Activated CD4-positive, CD25-positive, alpha-beta regulatory T cell treated with anti-CD3 and anti-CD28 coated beads, Interleukin-2, amount 50 U/mL, for 72 hours (primary cell): Measurements from ENCODE around the gene ADRB1.

Experiments used
- DNase-seq: peaks from one replicate; pipeline ENCODE4 v3.0.0; 2021

ADRB1 gene

GRCh38 chr10:114058297-114058696, 14.6 kb downstream of the ADRB1 start:
- DNase-seq = no peak

GRCh38 chr10:114059561-114059960, 15.9 kb downstream of the ADRB1 start:
- DNase-seq = no peak

- no peak for DNase-seq
Observed at GRCh38 chr10:114060456-114060855, 16.8 kb downstream of the ADRB1 start.

DNA sequence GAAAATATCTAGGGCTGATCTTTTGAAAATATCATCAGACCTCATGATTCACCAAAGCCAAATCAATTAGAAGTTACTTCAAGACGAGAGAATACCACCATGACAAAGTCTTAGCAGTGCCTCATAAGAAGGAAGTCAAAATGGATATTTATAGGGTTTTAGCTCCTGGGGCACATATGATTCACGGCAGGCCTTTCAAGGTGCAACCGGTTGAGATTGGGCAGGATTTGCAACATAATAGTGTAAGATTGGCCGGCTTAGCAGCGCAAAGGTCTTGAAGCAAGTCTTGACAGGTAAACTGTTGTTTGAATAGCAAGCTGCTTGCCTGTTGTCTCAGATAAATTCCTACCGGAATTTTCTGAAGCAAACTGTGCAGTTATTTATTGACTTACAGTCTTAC, 17.5 kb downstream of the ADRB1 start:
- DNase-seq = no peak

- no peak for DNase-seq
Observed at GRCh38 chr10:114061789-114062188, 18.1 kb downstream of the ADRB1 start.

DNA sequence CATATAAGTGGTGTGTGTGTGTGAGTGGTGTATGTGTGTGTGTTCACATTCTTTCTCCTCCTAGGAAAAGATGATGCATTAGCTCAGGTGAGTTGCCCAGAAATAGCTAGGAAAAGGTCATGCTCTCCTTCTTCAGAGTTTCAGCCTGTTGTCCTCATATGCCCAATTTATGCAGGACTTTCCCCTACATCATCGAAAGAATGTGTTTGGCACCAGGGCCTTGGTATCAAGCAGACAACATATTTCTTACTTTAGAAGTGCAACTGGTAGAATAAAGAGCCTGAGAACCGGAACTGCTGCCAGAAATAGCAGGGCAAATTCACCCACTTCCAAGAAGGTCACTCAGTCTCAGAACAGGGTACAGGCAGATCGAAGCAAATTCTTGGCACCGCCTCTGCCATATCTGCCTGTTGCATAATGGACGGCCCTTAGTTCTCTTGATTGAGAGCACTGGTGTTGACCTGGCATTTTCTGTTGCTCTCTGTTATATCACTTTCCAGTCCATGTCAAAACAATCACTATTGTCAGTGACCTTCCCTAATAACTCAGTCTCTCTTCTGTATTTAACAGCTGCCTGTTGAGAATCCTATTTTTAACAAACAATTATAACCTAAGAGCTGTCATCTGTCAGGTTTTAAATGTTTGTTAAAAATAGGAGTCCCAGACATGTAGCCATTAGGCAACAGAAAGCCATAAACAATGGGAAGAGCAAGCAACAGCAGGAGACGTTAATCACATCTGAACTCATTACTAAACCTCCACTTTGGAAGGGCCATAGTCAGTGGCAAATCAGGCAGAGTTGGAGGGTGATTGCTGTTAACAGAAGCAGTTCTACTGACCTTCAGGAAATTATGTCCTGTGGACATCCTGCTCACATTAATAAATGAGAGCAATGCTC, 20.7 kb downstream of the ADRB1 start:
- no peak for DNase-seq

- no peak for DNase-seq
Observed at GRCh38 chr10:114065049-114065435, 21.4 kb downstream of the ADRB1 start.

- DNase-seq = no peak
Observed at GRCh38 chr10:114068054-114068707, 24.5 kb downstream of the ADRB1 start.

- no peak for DNase-seq
Observed at GRCh38 chr10:114070710-114071109, 27.0 kb downstream of the ADRB1 start.

DNA sequence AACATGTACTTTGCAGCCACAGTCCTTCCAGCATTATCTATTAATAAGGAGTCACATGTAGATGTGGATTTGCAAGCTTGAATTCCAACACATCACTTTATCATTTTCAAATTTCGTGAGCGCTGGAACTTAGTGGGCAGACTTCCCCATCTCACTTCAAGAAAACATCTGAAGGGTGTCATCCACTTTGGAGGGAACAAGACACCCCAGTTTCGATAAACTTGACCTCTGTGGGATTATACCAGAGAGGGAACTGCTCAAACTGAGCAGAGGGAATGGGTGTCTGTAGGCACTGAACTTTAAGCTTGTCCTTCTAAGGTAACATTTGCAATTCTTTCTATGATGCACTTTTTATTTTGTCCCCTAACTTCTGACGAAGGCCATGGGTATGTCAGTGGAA, 27.5 kb downstream of the ADRB1 start:
- no peak for DNase-seq

DNA sequence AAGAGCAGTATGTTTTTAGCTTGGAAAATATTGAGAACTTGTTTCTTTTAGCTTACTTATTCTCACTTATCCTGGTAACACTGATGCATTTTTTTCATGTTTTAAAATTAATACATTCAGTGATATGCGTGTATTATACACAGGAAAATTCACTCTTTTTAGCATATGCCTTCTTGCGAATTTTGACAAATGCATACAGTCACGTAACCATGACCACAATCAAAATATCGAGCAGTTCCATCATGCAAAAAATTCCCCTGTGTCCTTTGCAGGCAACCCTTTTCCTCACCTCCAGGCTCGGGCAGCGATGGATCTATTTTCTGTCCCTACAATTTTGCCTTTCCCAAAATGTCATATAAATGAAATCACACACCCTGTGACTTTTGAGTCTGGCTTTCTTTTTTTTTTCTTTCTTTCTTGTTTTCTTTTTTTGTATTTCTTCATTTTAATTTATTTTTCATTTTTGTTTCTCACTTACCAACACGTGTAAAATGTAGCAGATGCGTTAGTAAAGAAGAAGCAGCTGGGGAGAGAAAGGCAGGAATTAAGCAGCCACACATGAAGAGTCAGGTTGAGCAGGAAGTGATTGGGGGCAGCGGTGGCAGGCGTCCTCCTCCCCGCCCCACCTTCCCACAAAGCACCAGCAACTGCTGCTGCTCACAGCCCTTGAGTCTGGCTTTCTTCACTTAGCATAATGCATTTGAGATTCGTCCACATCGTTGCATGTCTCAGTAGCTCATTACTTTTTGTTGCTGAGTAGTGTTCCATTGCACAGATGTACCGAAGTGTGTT, 29.9 kb downstream of the ADRB1 start:
- no peak for DNase-seq

GRCh38 chr10:114075093-114075492, 31.4 kb downstream of the ADRB1 start:
- no peak for DNase-seq

GRCh38 chr10:114077347-114077746, 33.7 kb downstream of the ADRB1 start:
- DNase-seq = no peak

DNA sequence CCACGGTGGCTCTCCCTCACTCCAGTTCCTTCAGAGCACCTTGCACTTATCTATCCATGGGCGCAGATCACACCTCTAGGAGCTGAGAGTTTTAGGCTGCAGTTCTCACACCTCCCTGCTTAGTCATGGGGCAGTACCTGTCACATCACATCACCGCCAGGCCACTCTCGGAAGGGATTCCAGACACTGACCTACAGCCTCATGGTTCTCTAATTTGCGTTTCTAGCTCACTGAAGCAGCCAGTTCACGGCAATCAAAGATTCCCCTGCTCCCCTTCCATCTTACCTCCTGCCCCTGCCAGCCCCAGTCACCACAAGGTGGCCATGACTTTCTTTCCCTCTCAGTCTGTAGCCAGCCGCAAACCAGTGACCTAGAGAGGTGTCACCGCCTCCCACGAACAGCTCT, 34.2 kb downstream of the ADRB1 start:
- no peak for DNase-seq

GRCh38 chr10:114078346-114078745, 34.7 kb downstream of the ADRB1 start:
- no peak for DNase-seq

DNA sequence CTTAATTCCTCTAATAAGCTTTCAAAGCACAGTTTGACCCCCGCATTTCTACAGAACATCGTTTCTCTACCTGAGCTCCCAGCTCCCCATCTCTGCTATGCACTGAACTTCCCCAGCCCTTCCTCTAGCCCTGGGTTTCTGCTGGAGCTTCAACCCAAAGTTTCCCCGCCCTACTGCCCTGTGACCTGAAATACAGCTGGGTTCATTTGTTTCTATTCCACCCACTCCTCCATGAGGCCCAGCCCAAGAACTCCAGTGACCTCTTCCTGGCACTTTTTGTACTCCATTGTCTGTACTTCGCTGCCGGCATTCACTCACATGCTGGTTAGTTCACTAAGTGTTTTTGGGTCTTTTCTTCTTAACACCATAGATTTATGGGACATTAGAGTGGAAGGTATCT, 35.8 kb downstream of the ADRB1 start:
- no peak for DNase-seq

DNA sequence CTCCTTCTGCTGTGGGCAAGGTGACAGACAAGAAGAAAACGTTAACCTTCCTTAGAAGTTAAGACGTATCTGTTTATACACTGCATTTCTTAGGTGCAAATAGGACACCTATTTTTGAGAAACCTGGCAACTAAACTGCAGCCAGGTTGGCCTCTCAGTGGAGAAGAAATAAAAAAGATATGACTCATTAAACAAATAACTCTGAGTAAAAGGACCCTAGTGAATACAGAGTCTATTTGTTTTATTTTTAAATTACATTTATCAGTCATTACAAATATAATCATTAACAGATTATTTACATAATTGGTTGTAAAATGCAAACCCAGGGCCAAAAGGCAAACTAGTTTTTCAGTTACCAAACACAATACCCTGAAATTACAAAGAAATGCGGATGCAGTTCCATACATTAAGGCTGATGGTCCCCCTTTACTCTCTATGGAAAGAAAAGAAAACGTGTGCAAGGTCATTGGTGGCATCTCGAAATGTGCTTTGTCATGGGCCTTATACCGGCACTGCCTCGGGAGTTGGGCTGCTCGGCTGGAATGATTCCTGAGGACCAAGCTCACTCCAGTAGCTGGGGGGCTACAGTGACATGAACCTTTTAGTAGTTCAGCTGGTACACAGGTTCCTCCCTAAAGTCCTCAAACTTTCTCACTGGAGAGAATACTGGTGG, 38.4 kb downstream of the ADRB1 start:
- DNase-seq = no peak

GRCh38 chr10:114083040-114083439, 39.4 kb downstream of the ADRB1 start:
- DNase-seq = no peak

DNA sequence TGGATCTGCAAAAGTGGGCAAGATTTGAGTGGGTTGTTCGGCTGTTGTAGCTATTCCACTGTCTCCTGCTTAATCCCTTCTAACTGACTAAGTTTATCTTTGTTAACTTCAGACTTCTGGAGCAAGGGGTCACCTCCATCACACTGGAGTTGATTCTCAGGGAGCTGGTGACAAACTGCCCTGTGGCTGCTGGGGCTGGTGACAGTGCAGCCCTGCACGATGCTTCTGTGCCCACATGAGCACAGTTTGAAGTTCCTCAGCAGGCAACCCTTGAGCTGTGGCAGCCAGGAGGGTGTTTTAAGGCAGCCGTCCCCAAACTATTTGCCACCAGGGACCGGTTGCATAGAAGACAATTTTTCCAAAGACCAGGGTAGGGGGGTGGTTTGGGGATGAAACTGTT, 40.5 kb downstream of the ADRB1 start:
- DNase-seq = no peak

DNA sequence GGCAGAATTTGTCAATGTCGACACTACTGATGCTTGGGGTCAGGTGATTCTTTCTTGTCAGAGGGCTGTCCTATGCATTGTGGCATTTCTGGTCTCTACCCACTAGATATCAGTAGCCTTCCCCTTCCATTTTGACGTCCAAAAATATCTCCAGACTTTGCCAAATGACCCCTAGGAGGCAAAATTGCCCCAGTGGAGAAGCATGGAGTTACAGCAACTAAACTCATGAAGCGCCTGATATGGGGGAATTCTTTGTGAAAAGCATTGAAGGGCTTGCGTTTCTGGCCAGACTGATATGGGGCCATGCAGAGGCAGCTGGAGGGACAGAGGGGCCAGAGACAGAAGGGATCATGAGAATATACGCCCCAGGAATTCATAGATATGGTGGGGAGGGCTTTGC, 43.6 kb downstream of the ADRB1 start:
- DNase-seq = no peak

DNA sequence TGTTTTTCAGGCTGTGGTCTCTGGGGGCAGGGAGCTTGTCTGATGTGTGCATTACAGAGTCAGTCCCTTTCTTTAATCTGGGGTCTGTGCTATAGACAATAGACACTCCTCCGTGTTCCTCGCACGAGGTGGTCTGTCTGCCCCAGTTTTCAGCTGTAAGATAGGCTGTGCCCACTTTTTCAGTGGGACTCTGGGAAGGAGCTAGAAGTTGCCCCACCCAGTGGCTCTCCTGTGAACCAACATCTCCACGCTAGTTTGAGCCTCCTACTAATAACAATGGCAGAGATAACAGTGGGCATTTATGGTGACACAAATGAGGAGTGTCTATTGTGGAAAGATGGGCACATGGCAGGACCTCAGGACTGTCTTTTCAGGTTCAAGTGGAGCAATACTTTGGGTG, 44.0 kb downstream of the ADRB1 start:
- DNase-seq = no peak

- DNase-seq = no peak
Observed at GRCh38 chr10:114094795-114095194, 51.1 kb downstream of the ADRB1 start.
